IPS-15b (cell line): Measurements from ENCODE around the gene SND1.

Source experiments
- H3K27me3 ChIP-seq: one replicate; pipeline ENCODE4 v1.6.1; 2013; ENCODE audit warnings: low read length; ENCODE audit not compliant: control insufficient read depth, insufficient read depth
- H3K36me3 ChIP-seq: one replicate; pipeline ENCODE4 v1.6.1; 2013; ENCODE audit warnings: low read length; ENCODE audit not compliant: control insufficient read depth, insufficient read depth
- H3K4me1 ChIP-seq: one replicate; pipeline ENCODE4 v1.6.1; 2013; ENCODE audit warnings: mild to moderate bottlenecking, low read length; ENCODE audit not compliant: control insufficient read depth, insufficient read depth
- H3K4me3 ChIP-seq: one replicate; pipeline ENCODE4 v1.5.1; 2013; ENCODE audit warnings: low read depth, low read length
- H3K9ac ChIP-seq: one replicate; pipeline ENCODE4 v1.6.1; 2013; ENCODE audit warnings: low read depth, mild to moderate bottlenecking, low read length
- H3K9me3 ChIP-seq: one replicate; pipeline ENCODE4 v1.6.1; 2013; ENCODE audit warnings: mild to moderate bottlenecking, low read length; ENCODE audit not compliant: control insufficient read depth, insufficient read depth

SND1 gene

DNA sequence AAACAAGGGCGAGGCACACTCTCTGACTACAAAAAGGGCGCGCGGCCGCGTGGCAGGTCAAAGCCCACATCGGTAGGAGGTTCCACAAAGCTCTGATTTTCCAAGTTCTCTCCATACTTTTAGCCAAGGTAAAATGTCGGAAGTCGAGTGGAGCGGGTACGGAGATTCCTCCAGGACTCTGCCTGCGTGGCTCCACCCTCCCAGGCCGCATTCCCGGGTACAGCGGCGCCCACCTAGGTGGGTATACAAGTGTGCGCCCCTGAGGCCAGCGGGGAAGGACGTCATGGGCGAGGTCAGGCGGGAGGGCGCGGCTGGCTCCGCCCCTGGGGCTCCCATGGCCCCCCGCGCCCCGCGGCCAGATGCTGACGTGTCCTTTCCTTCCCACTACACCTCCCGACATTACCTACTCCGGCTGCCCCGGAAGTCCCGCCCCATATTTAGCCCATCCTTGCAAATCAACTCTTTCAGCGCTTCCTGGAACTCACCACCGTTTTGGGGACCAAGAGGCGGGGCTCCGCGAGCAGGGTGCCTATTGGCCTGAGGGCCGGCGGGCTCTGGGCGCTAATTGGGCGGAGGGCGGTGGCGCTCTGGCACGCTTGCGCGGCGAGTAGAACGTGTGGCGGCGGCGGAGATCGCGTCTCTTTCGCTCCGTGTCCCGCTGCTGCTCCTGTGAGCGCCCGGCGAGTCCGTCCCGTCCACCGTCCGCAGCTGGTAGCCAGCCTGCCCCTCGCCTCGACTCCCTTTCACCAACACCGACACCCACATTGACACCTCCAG, at the start of gene SND1:
SND1 (plus strand) TSS at position 639 of the 777 bp plus-strand sequence. CDS start 180 bp downstream, outside the sequence.
- H3K4me1 ChIP-seq, result peaks cover 17% of the 10 kb centered on the region
- no peaks in the 10 kb centered on the region for H3K9me3 ChIP-seq
- peak within 1 kb of the TSS; percentile 97 for H3K9ac ChIP-seq
- H3K36me3 ChIP-seq, result no peaks in the 10 kb centered on the region
- no peaks in the 10 kb centered on the region for H3K27me3 ChIP-seq
- H3K4me3 ChIP-seq, result peak within 1 kb of the TSS; percentile 97

DNA sequence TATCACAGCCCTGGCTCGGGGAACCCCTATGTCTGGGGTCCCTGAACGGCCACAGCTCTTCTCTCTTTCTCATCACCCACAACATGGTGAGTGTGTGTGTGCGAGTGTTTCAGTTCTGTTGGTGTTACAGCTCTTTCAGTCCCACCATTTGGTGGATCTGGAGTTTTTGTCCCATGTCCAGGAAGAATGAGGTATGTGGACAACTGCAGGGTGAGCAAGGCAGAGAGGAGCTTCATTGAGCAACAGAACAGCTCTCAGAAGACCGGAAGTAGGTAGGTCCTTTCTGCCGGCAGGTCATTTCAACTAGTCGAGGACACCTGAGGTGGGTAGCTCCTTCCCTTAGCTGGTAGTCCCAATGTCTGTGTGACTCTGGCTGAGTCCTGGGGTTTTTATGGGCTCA, 43.5 kb upstream of the SND1 start:
- Histone ChIP-seq H3K36me3 (no peaks in the 10 kb centered on the region), H3K4me1 (no peaks in the 10 kb centered on the region), H3K9me3 (no peaks in the 10 kb centered on the region), H3K27me3 (no peaks in the 10 kb centered on the region), H3K4me3 (no peak overlapping the region), H3K9ac (no peak overlapping the region)

DNA sequence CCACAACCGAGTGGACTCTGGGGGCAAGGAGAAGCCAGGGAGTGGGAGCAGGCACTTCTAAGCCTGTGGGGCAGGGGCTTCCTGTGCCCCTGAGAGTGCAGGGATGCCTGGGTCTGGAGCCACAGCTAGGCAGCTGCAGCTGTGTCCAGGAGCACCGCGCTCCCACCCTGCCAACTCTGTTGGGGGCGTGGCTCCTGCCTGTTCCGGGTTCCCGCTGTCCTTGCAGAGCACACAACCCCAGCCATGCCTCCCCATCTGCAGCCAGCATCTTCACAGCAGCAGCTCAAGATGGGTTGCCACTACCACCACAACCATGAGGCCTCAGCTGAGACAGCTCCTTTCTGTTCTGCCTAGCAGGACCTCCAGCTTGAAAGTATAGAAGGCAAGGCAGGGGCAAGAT, 42.7 kb upstream of the SND1 start:
- Histone ChIP-seq H3K9ac (no peak overlapping the region), H3K4me3 (no peak overlapping the region), H3K4me1 (no peaks in the 10 kb centered on the region), H3K36me3 (no peaks in the 10 kb centered on the region), H3K27me3 (peaks cover 5% of the 10 kb centered on the region), H3K9me3 (no peaks in the 10 kb centered on the region)

DNA sequence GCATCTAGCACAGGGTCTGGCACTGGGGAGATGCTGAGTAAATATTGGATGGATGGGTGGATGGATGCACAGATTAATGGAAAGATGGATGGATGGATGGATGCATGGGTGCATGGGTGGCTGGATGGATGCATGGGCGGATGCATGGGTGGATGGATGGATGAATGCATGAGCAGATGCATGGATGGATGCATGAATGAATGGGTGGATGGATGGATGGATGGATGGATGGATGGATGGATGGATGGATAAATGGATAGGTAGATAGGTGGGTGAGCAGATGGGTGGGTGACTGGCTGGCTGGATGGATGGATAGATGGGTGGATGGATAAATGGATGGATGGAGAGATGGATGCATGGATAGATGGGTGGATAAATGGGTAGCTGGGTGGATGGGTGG, 39.7 kb upstream of the SND1 start:
- no peaks in the 10 kb centered on the region for H3K36me3 ChIP-seq
- H3K27me3 ChIP-seq, result peaks cover 29% of the 10 kb centered on the region
- no peak overlapping the region for H3K4me3 ChIP-seq

DNA sequence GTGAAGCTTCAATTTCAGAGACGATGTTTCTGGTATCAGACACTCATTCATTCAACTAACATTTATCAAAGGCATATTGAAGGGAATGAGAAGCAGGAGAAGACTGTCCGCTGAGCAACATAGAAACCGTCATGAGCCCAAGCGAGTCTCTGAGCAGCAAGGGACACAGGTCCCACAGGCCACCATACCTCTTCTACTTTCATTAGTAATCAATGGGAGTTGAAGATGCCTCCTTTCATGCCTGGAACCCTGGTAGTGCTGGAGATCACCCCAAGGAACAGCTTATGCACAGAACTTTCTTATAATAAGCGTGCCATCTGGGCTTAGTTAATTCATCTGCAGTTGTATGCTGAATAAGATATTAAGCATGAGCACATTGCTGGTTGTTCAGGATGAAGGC, 35.3 kb upstream of the SND1 start:
- Histone ChIP-seq H3K9ac (no peak overlapping the region), H3K4me3 (no peak overlapping the region), H3K27me3 (peaks cover 67% of the 10 kb centered on the region), H3K4me1 (peaks cover 4% of the 10 kb centered on the region), H3K36me3 (no peaks in the 10 kb centered on the region), H3K9me3 (no peaks in the 10 kb centered on the region)

More for the DNA sequence above, 39.7 kb upstream of the SND1 start:
- Histone ChIP-seq H3K9ac (no peak overlapping the region), H3K4me1 (no peaks in the 10 kb centered on the region), H3K9me3 (no peaks in the 10 kb centered on the region)

DNA sequence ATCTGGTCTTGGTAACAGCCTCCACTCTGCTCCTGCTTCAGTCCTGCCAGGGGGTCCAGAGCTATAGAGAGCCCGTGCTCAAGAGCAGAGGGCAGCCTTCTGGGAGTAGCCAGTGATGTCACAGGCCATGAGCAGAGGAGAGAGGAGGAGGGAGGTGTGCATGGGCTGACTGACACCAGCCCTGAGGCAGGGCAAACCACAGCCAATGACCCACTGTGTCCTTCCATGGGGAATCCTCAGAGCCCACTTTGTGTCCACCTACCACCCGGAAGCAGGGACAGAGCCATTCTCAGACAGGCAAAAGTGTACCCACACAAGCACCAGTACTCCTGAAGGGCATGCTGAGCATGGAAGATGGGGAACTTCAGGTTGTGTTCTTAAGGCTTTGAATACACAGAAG, 34.0 kb upstream of the SND1 start, which contains the start of gene PAX4:
PAX4 (minus strand) TSS at position 101 of the 400 bp plus-strand sequence. CDS start 2,214 bp downstream, outside the sequence.
- no peaks in the 10 kb centered on the region for H3K36me3 ChIP-seq
- no peak within 1 kb of the TSS for H3K4me3 ChIP-seq
- H3K9ac ChIP-seq, result no peak within 1 kb of the TSS
- H3K9me3 ChIP-seq, result no peaks in the 10 kb centered on the region
- peaks cover 4% of the 10 kb centered on the region for H3K4me1 ChIP-seq
- H3K27me3 ChIP-seq, result peaks cover 69% of the 10 kb centered on the region

DNA sequence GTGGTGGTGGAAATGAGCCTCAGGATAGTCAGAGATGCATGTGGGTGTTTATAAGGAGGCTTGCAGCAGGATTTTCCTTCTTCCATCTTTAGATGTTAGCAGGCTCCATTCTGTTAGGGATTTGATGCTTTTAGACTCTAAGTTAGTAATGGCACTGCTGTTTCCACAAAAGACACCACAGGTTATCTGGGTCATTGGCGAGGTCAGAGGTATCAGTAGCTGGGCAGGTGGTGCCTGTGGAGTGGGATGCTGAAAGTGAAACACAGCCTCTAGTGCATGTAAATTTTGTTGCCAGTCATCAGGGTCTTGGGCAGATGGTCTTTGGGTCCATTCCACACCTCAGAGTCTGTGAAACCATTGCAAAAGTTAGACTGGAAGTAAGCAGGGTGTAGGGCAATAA, 33.2 kb upstream of the SND1 start:
- Histone ChIP-seq H3K9ac (no peak overlapping the region), H3K4me1 (peaks cover 4% of the 10 kb centered on the region), H3K9me3 (no peaks in the 10 kb centered on the region), H3K4me3 (no peak overlapping the region), H3K36me3 (no peaks in the 10 kb centered on the region), H3K27me3 (peaks cover 69% of the 10 kb centered on the region)

DNA sequence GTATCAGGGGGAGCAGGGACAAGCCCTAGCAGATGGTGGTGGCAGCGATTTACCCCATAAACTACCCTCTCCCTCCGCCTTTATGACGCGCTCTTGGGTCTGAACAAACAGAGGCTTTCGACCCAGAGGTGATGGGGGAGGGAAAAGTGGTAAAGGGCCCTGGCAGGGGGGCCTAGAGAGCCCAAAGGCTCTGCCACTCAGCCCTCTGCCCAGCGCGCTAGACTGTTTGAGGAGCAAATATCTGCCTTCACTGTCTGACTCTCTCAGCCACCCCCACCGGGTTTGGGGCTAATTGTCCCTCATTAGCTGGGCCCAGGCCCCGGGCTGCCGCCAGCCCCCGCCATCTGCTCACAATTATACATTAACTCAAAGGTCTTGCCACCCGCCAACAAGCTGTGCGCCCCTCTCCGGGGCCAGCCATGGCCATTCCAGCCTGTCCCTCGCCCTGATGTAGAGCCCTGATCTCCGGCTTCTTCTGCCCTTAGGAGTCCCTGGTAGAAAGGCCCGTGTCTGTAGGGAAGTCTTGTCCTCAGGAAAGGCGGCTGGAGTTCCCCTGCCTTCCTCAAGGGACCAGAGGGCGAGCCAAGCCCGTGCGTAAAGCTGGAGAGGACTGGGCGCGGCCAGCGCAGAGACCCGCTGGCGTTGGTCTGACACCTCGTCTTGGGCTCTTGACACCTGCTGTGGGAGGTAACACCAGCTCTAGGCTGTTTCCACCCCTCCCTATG, 32.2 kb upstream of the SND1 start:
- Histone ChIP-seq H3K36me3 (no peaks in the 10 kb centered on the region), H3K9me3 (no peaks in the 10 kb centered on the region), H3K4me3 (peak overlapping the region; percentile 79), H3K27me3 (peaks cover 59% of the 10 kb centered on the region), H3K9ac (peak overlapping the region; percentile 54), H3K4me1 (peaks cover 4% of the 10 kb centered on the region)

DNA sequence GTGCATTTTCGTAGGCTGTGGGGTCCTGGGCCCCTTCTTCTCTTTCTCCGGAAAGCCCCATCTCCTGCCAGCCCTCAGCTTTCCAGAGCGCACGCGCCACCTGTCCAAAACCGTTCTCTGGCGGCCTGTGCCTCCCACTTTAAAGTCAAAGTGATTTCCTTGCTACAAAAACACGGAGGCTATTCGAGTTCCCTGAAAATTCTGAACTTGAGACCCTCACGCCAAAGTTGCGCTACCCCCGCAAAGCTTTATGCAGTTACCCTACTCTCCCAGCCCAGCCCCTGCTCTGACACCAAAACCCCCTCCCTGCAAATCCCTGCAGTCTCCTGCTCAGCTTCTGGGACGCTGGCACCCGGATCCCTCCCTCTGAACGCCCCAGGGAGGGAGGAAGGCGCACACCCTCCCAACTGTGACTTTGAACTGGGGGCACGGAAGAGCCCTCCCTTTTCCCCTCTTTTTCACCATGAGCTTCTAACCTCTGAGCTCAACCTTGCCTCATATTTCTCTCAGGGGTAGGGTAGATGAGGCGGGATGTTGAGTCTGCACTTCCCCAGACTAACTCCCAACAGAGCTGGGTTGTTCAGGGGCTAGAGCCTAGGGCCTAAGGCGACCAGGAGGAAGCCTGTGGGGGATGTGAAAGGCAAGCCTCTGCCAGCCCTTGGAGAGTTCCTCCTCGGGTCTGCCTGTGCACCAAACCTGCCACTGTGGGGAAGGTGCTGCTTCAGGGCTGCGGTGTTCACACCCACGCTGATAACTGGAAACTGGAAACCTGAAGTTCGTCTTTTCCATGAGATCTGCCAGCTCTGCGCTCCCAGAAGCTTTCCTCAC, 31.4 kb upstream of the SND1 start:
- peak overlapping the region; percentile 79 for H3K4me3 ChIP-seq
- no peaks in the 10 kb centered on the region for H3K36me3 ChIP-seq
- no peaks in the 10 kb centered on the region for H3K9me3 ChIP-seq
- peaks cover 4% of the 10 kb centered on the region for H3K4me1 ChIP-seq
- peaks cover 57% of the 10 kb centered on the region for H3K27me3 ChIP-seq
- peak overlapping the region; percentile 42 for H3K9ac ChIP-seq

DNA sequence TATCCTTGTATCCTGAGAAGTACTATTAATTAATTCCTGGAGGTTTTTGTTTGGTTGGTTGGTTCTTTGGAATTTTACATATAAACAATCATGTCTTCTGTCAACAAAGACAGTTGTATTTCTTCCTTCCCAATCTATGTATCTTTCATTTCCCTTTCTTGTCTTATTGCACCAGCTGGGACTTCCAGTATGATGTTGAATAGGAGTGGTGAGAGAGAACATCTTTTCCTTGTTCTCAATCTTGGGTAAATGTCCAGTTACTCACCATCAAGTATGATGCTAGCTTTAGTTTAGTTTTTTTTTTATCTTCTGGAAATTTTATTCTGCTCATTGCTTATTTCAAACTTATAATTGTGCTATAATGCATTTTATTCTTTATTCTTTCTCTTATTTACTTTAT, 26.7 kb upstream of the SND1 start:
- Histone ChIP-seq H3K9ac (no peak overlapping the region), H3K4me1 (peaks cover 4% of the 10 kb centered on the region), H3K4me3 (no peak overlapping the region), H3K9me3 (no peaks in the 10 kb centered on the region), H3K27me3 (peaks cover 10% of the 10 kb centered on the region), H3K36me3 (no peaks in the 10 kb centered on the region)

DNA sequence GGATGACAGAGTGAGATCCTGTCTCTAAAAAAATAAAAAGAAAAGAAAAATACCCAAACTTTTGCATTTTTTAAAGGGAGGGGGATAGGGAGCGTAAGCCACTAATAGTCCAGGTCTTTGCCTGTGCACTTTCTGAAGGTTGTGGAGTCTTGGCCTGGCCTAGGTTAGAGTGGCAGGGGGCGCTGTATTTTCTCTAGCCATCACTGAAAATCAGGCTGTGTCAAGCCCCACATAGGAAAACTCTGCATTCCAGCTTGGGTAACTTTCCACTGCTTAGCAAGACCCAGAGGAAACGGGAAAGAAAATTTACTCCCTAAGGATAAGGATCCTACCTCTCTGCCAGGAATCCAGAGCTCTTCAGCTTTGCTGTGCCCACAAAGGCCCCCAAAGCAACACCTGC, 23.5 kb upstream of the SND1 start:
- Histone ChIP-seq H3K9me3 (no peaks in the 10 kb centered on the region), H3K4me1 (peaks cover 2% of the 10 kb centered on the region), H3K27me3 (no peaks in the 10 kb centered on the region), H3K9ac (no peak overlapping the region), H3K4me3 (no peak overlapping the region), H3K36me3 (no peaks in the 10 kb centered on the region)
